Activated gamma-delta T cell treated with Interleukin-2 at 50 U/mL for 16 hours (primary cell): Measurements from ENCODE around the gene IGFLR1.
"Not testable (repeated sequence)": the region's sequence is repeated elsewhere in the genome, so short reads cannot be mapped to it uniquely, and the experiment has no call there.

Experiments
- DNase-seq: peaks from one replicate; pipeline ENCODE4 v3.0.0-alpha.2; 2020

The IGFLR1 gene

DNA sequence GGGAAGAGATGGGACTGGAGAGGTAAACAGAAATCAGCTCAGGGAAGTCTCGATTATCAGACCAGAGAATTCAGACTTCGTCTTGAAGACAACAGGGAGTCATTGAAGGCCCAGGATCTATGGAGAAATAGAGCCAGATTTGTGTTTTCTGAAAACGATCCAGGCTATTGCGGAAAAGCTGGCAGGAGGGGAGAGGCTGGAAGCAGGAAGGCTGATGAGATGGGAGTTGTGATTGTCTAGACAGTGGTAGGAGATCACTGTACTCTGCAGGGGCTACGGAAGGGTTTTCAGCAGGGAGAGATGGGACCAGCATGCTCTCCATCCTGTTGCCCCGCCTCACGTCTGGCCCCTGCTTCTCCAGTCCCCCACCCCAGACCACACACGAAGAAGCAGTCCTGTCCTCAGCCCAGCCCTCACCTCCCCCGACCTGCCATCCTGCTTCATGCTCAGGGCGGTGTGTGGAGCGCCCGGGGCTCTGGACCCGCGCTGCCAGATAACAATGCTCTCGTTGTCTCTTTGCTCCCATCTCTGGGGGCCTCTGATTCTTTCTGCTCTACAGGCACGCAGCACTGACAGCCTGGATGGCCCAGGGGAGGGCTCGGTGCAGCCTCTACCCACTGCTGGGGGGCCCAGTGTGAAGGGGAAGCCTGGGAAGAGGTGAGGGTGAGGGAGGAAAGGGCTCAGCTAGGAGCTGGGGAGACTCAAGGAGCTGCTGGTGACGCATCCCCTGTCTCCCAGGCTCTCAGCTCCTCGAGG lies 35.0 kb upstream of the IGFLR1 start:
- no peak for DNase-seq

DNA sequence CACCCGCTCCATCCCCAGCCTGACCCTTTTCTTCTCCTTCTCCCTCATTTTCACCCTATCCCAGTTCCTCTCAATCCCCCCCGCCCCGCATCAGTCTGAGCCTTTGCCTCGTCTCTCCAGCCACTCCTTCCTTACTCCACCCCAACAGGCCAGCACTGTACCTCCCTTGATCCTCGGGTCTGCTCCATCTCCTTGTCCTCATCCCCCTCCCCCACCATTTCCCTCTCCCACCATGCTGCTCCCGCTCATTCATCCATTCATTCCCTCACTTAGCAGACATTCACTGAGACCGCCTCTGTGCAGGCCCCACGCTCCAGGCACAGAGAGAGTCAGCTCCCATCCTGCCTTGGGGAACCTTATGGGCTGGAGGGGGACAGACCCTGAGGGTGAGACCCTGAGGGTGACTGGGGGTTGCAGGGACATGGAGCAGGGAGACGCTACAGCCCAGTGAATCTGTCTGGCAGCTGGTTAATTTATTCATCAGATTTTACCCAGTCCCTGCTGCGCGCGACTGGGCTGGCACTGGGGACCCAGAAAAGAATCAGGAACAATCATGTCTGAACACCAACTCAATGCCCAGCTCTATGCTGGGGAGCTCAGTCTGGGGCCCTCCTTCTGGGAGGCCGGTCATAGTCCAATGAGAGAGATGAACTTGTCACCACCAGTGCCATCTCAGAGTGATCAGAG lies 34.0 kb upstream of the IGFLR1 start:
- DNase-seq = no peak

DNA sequence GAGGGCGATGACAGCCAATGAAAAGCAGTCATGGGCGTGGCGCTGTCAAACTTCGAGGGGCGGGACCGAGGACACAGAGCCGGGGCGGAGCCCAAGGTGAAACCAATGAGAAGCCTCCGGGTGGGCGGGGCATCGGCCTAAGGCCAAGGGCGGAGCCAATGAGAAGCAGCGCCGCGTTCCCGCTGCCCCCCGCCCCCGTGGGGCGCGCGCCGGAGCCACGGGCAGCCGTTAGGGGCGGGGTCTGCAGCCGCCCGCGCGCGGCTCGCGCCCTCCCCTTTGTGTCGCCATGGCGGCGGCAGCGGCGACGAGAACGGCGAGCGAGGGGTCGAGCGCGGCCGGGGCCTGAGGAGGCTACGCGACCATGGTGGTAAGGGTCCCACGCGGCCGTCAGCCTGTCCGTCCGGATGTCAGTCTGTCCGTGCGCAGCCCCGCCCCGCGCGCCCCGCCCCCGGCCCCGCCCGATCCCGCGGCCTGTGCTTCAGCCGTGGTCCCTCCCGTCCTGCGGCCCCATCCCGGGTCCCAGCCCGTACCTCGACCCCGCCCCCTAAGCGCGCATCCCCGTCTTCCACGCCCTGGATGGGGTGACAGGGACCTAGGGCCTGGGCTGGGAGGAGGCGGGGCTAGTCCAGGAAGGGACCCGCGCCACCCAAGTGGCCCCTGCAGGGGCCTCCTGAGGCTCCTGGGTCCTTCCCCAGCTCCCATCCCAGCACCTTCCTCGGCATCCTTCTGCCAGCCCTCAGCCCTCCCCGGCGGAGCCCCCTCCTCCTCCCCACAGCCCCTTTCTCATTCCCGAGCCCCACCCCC lies 33.2 kb upstream of the IGFLR1 start, which contains the start of gene ARHGAP33:
Gene ARHGAP33 (plus strand): TSS at position 267 of the 804 bp plus-strand sequence. CDS start 95 bp downstream, at position 362.
- DNase-seq = peak; percentile 98

DNA sequence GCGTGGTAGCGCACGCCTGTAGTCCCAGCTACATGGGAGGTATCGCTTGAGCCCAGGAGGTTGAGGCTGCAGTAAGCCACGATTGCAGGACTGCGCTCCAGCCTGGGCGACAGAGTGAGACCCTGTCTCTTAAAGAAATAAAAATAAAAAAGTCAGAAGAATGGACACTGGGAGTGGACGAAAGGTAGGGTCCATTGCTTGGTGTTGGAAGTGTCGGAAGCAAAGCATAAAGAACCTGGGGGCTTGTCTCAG lies 32.7 kb upstream of the IGFLR1 start:
- no peak for DNase-seq

DNA sequence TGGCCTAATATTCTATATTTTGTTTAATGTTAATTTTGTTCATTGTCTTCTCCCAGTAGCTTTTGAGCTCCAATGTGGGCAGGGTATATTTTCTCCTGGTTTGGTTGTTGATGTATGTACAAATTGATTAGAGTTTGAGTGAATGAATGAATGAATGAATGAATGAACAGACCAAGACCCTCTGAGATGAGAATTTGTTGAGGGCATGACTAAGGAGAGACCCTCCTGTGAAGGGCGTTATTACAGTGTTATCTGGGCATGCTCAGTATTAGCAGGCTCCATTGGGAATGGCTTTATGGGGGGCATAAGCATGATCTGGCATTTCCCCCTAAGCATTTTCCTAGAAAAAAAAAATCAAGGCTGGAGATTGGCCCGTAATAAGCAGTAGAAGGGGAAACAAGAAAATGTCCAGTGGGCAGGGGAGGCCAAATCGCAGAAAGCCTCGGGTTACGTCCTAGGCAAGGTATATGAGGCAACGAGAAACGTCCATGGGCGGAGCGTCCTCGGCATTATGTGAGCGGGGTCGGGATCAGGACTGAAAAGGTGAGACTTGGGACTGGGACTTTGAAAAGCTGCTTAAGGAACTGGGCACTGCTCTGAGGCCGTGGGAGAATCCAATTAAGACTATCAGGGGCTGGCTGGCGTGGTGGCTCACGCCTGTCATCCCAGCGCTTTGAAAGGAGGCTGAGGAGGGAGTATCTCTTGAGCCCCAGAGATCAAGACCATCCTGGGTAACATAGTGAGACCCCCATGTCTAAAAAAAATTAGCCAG lies 32.2 kb upstream of the IGFLR1 start:
- no peak for DNase-seq

DNA sequence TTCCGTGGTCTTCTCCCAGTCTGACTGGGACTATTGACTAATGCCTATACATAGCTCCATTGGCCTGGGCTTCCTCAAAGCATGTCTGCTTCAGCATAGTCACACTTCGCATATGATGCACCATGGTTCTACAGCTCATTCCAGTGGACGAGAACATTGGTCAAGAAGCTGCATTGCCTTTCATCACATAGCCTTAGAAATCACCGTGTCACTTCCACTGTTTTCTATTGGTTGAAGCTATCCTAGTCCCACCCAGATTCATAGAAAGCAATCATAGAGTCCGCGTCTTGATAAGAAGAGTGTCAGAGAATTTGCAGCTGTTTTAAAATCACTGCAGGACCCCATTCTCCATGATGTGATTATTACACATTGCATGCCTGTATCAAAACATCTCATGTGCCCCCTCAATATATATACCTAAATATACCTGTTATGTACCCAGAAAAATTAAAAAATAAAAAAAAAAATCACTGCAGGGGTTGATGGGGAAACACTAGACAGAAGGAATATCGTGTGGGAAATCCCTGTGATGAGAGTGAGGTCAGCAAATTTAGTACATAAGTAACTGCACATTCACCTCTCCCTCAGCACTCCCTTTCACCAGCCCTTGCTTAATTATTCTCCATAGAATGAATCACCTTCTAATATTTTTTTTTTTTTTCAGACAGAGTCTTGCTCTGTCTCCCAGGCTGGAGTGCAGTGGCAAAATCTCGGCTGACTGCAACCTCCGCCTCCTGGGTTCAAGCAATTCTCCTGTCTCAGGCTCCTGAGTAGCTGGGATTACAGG lies 31.0 kb upstream of the IGFLR1 start:
- DNase-seq = no peak

DNA sequence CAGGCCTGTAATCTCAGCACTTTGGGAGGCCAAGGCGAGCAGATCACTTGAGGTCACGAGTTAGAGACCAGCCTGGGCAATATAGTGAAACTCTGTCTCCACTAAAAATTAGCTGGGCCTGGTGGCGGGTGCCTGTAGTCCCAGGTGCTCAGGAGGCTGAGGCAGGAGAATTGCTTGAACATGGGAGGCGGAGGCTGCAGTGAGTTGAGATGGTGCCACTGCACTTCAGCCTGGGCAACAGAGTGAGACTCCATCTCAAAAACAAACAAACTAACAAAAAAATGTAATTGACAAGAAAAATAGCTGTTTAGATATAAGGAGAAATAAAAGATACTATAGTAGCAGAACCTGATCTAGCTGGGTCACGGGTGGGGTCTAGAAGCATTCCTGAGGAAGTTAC lies 30.1 kb upstream of the IGFLR1 start:
- DNase-seq = not testable (repeated sequence)

DNA sequence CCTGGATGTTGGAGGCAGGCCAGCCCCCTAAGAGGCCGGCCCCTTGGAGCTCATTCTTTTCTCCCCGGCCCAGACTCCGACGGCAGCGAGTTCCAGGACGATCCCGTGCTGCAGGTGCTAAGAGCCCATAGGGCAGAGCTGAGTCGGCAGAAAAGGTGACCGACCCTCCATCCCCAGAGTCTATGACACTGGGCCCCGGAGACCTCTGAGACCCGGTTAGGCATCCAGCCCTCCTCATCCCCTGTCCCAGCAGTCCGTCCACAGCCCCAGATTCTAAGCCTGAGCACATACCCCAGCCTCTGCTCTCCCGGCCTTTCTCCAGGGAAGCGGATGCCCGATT lies 25.8 kb upstream of the IGFLR1 start:
- no peak for DNase-seq

DNA sequence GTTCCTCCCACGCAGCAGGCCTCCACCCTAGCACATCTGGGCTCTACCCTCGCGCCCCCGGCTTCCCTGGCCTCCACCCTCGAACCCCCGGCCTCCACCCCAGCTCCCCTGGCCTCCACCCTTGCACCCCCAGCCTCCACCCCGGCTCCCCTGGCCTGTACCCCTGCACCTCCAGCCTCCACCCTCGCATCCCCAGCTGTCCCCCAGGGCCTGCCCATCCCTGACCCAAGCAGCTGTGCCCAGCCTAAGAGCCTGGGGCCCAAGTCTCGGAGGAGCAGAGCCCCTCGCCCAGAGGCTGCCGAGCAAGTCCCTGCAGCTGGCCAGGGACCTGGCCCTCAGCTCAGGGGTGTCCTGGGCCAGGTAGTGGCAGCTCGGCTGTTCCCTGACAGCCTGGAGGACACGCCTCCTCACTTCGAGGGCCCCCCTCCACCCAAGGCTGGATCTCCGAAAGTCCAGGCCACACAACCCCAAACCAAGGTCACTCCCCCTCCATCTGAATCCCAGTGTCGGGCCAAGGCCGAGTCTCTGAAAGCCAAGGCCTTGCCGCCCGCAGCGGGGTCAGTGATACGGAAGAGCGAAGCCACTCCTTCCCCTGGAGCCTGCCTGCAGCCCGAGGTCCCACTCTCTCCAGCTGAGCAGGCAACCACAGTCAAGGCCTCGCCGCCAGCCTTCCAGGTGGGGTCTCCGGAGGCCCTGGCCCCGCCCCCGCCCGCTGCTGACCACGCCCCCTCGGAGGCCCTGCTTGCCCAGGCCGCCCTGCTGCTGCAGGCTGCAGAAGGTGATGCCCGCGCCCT lies 25.2 kb upstream of the IGFLR1 start:
- no peak for DNase-seq

DNA sequence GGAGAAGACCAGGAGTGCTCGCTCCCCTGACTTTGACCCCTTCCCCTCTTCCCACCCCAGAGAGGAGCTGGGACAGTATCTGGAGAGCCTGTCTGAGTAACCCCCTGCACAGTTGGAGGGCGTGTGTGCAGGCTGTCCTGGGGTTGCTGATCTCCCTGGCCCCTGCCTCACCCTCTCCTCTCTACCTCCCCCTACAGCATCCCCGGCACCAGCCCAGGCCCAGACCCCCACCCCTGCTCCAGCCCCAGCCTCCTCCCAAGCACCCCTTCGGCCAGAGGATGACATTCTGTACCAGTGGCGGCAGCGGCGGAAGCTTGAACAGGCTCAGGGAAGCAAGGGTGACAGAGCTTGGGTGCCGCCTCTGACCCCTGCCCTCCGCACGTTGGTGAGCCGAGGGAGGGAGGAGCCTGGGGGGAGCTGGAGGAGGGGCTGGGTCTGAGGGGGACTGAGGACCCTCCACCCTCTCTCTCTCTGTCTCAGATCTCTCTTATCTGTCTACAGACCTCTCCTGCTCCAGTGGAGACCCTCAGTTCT lies 24.4 kb upstream of the IGFLR1 start:
- DNase-seq = no peak

DNA sequence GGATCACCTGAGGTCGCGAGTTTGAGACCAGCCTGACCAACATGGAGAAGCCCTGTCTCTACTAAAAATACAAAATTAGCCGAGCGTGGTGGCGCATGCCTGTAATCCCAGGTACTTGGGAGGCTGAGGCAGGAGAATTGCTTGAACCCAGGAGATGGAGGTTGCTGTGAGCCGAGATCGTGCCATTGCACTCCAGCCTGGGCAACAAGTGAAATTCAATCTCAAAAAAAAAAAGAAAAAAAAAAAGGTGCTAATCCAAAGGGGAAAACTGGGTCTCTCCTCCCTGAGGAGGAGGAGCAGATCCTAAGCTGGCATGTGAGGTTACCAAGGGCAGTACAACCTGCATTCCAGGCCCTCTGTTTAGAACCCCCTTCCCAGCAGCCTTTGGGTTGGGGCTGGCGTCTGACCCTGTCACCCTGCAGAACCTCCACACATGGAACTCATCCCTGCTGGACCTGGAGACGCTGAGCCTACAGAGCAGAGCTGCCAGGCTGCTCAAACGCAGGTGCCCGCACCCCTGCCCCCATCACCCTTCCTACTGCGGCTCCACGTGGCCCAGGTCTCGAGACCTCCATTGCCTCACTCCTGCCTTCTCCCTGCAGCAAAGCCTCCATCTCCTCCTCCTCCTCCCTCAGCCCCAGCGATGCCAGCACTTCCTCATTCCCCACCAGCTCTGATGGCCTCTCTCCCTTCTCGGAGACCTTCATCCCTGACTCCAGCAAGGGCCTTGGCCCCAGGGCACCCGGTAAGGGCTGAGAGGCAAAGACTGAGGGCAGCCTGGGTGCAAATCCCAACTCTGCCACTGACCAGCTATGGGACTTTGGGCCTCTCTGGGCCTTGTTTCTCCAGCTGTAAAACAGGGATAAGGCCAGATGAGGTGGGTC lies 22.4 kb upstream of the IGFLR1 start:
- DNase-seq = no peak

DNA sequence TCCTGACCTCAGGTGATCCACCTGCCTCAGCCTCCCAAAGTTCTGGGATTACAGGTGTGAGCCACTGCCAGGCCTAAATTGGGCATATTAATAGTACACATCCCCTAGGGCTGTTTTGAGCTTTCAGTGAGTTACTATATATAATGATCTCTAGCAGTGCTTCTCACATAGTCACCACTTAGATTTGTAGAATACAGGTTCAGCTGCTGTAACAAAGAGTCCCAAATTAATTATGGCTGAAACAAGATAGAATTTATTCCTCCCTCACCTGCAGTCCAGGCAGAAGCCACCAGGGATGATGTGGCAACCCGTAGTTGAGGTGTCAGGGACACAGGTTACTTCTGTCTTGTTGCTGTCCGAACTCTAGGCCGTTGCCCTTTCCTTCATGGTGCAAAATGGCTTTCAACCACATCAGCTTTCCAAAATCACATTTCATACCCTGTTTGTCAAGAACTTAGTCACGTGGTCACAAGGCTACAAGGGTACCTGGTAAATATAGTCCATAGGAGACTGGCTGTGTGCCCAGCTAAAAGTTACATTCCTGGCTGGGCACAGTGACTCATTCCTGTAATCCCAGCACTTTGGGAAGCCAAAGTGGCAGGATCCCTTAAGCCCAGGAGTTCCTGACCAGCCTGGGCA lies 18.6 kb upstream of the IGFLR1 start:
- DNase-seq = no peak

DNA sequence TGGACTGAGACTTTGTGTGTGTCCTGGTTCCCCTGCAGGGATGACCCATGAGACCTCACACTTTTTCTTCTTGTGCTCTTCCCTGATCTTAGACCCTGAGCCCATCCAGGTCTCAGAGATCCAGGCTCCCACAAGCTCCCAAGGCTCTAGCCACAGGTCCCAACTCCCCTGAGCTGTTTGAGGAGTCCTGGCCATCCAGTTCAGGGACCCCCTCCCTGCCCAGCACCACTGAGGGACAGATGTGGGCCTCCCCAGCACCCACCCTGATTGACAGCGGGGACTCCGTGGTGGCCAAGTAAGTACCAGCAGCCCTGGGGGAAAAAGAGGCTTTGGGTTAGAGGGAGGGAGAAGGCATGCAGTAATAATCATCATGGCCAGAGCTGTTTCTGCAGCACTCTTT lies 17.4 kb upstream of the IGFLR1 start:
- no peak for DNase-seq

DNA sequence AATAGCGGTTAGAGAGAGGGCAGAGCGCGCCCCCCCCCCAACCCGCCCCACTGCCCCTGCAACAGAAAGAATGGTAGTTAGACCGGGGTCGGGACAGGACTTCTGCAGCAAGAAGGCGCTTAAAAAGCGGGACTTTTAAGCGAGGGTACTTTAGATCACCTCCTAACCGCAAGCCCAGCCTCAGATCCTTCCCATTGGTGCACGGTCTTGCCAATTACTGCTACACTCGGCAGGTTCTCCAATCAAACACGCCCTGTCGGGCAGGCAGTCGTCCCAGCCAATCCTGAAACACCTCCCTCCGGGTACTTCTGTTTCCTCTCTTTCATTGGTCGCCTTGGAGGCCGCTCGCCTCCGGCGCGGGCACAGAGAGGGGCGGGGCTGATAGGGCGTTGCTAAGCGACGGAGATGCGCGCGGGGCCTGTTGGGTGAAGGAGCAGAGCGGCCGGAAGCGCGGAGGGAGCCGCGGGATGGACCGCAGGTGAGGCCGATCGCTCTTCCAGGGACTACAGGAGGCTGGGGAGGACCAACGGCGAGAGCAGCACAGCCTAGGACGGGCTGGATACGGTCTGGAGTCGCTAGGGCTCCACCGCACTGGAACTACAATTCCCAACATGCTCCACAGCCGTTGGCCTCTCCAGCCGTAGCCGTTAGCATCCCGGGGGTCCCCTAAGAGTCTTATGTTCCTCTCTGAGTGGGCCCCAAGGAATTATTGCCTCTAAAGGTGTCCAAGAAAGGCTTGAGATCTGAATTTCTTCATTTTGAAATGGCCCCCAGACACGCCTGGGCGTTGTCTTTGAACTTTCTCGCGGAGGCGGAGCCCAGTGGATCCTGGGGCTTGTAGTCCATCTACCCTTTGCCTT lies 15.7 kb upstream of the IGFLR1 start, which contains the start of gene PROSER3:
Gene PROSER3 (plus strand): TSS at position 428 of the 860 bp plus-strand sequence. CDS start 40 bp downstream, at position 468.
- DNase-seq = peak; percentile 98

DNA sequence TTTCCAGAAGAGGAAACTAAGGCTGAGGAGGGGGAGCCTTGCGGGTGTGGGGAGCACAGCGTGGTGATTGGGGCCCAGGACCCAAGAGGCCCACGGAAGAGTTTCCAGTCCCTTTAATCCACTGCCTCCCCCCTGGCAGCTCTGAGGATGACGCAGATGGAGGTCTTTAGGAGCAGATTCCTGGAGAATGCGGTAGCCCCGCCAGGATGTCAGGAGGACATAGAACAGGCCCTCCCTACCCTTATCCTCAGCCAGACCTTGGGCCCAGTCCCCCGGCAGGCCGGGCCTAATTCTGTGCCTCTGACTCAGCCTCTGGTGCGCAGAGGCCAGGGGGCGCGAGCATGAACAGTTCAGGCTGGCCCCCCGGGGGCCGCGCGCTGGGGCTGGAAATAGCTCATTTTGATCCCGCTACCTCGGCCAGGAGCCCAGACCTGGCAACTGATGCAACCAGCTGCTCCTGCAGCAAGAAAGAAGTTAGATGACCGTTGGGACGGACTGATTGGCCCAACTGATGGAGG lies 15.0 kb upstream of the IGFLR1 start:
- DNase-seq = no peak

DNA sequence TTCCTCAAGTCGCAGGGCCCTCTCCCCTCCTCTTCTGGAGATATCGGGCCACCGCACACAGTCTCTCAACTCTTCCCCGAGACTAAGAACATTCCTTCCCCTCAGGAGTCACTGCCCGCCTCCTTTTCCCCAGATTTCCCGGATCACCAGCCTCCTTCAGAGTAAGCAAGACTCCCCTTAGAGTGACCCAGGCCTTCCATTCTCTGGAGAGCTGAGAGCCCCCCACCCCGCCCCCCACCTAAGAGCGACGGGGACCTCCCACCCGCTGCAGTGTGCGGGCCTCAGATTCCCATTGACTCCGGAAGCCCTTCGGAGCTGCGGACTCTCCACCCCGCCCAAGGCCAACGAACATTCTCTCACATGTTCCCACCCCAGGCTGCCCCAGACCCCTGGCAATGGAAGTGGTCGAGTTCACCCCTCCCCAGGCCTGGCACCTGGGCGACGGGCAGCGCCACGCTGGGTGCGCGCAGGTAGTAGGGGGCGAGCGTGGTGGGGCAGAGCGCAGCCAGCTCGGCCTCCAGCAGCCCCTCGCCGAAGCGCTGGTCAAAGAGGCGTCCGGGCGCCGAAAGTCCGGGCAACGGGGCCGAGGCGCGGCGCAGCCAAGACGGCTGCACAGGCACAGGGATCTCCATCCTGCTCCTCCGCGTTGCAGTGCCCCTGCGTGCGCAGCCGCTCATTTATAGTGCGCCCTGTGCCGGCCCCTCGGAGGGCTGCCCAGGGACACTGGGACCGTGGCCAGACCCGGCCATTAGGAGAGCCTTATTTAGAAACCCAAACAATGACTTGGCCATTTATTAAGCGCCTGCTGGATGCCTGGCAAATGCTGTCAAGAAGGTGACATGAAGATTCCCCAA lies 14.4 kb upstream of the IGFLR1 start, which contains the start of gene HSPB6:
Gene HSPB6 (minus strand): TSS at position 653 of the 854 bp plus-strand sequence. CDS start 21 bp downstream, at position 632.
- DNase-seq = no peak
